ENCODE results near the gene SOX18. TPM values are rescaled to one million over a fixed set of nuclear protein-coding genes. Genes with fewer than 3 reads are reported as not detected.
A peak's percentile ranks its signal among the peaks of the same experiment; 100 is the strongest.

SOX18 gene
- total RNA-seq, 4 donors from 2014 or later = 5.6 to 19.0 (median 12.8) TPM

GRCh38 chr20:64051561-64052325, 2.3 kb upstream of the SOX18 start:
- intact Hi-C loops (cut with DNase I) = no loop called here
- 84% methylated on average over 5 of the region's 15 CpGs for WGBS
- Histone ChIP-seq H3K4me3 (no peak overlapping the region), H3K36me3 (peaks cover 0 to 15% (median 0%) of the 10 kb centered on the region in 4 donors), H3K27me3 (peaks cover 0 to 100% (median 36%) of the 10 kb centered on the region in 4 donors), H3K9me3 (no peaks in the 10 kb centered on the region), H3K27ac (replicated peaks in 1 of 4) (peak overlapping the region; percentile 57 to 77 (median 71)), H3K4me1 (peaks cover 26 to 63% (median 54%) of the 10 kb centered on the region in 4 donors)
- TF ChIP-seq POLR2AphosphoS5 (IDR thresholded peaks at IDR 0.05) (peak; percentile 65 to 77), EP300 (IDR thresholded peaks at IDR 0.05) (no peak)
- no peak for DNase-seq (ENCODE audit: extremely low spot score)

GRCh38 chr20:64051033-64051452, 1.6 kb upstream of the SOX18 start:
- no peak for DNase-seq (ENCODE audit: extremely low spot score)
- Histone ChIP-seq H3K36me3 (peaks cover 0 to 21% (median 0%) of the 10 kb centered on the region in 4 donors), H3K27me3 (peaks cover 0 to 100% (median 36%) of the 10 kb centered on the region in 4 donors), H3K4me3 (peak overlapping the region in 3 of 4 donors; percentile 46 to 57 (median 47)), H3K27ac (replicated peaks in 1 of 4) (peak overlapping the region; percentile 57 to 77 (median 74)), H3K9me3 (no peaks in the 10 kb centered on the region), H3K4me1 (peaks cover 20 to 56% (median 49%) of the 10 kb centered on the region in 4 donors)
- 89% methylated on average over 3 of the region's 11 CpGs for WGBS
- intact Hi-C loops (cut with DNase I) = no loop called here
- TF ChIP-seq EP300 (IDR thresholded peaks at IDR 0.05) (no peak), POLR2A (IDR thresholded peaks at IDR 0.05; ENCODE audit: low read depth) (no peak), CTCF (IDR thresholded peaks at IDR 0.05) (no peak), POLR2AphosphoS5 (IDR thresholded peaks at IDR 0.05) (no peak)

GRCh38 chr20:64050261-64051032, 1.0 kb upstream of the SOX18 start:
- WGBS = 87% methylated on average over 5 of the region's 23 CpGs
- Histone ChIP-seq H3K4me3 (peak overlapping the region; percentile 45 to 57 (median 46)), H3K27me3 (peaks cover 0 to 100% (median 36%) of the 10 kb centered on the region in 4 donors), H3K9me3 (no peaks in the 10 kb centered on the region), H3K36me3 (peaks cover 0 to 21% (median 0%) of the 10 kb centered on the region in 4 donors), H3K27ac (replicated peaks in 1 of 4) (peak overlapping the region; percentile 57 to 77 (median 74)), H3K4me1 (peaks cover 20 to 55% (median 44%) of the 10 kb centered on the region in 4 donors)
- intact Hi-C loops (cut with DNase I) = no loop called here
- TF ChIP-seq CTCF (IDR thresholded peaks at IDR 0.05) (no peak), EP300 (IDR thresholded peaks at IDR 0.05) (no peak), POLR2AphosphoS5 (IDR thresholded peaks at IDR 0.05) (no peak), POLR2A (IDR thresholded peaks at IDR 0.05; ENCODE audit: low read depth) (no peak)
- DNase-seq (ENCODE audit: extremely low spot score) = no peak

- Histone ChIP-seq H3K4me3 (peak overlapping the region; percentile 45 to 57 (median 46)), H3K27me3 (peaks cover 0 to 100% (median 36%) of the 10 kb centered on the region in 4 donors), H3K27ac (replicated peaks in 1 of 4) (peak overlapping the region; percentile 57 to 77 (median 74)), H3K4me1 (peaks cover 15 to 61% (median 41%) of the 10 kb centered on the region in 4 donors), H3K36me3 (peaks cover 0 to 21% (median 0%) of the 10 kb centered on the region in 4 donors), H3K9me3 (no peaks in the 10 kb centered on the region)
- intact Hi-C loops (cut with DNase I) = no loop called here
- DNase-seq (ENCODE audit: extremely low spot score) = no peak
- no peak for TF ChIP-seq EP300 (IDR thresholded peaks at IDR 0.05)
- TF ChIP-seq CTCF (IDR thresholded peaks at IDR 0.05) = no peak
- no peak for TF ChIP-seq POLR2AphosphoS5 (IDR thresholded peaks at IDR 0.05)
- TF ChIP-seq POLR2A (IDR thresholded peaks at IDR 0.05; ENCODE audit: low read depth) = no peak
- WGBS = 21% methylated on average over 11 of the region's 16 CpGs
These were observed 430 bp upstream of the SOX18 start for GRCh38 chr20:64049878-64050260.
